Measurements from ENCODE around the gene DNAJC27. TPM values are rescaled to one million over a fixed set of nuclear protein-coding genes. Genes with fewer than 3 reads are reported as not detected.
A peak's percentile ranks its signal among the peaks of the same experiment; 100 is the strongest.
"Not testable (repeated sequence)": the region's sequence is repeated elsewhere in the genome, so short reads cannot be mapped to it uniquely, and the experiment has no call there.

DNAJC27 gene
- total RNA-seq, 1 experiment from 2014 or later: 2.0 TPM

DNA sequence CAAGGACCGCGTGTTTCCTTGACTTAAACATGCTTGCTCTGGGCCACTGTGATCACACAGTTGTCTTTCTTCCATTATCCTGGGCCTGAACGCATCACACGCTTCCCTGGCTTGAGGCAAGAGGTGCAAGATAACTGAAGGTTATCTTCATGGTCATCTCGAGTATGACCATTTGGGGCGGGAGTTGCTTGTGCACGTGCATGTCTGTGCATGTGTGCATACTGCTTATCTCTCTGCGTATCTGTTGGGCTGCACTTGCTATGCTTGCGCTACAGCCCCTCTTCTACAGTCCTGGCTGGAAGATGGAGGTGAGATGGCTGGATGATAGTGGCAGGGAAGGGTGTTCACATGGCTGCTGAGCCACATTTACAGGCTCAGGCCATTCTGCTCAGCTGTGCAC, 42.9 kb upstream of the DNAJC27 start:
- BruUV-seq (replicated peaks): no TSS peak
- H3K9me3 ChIP-seq (ENCODE audit: low read length): no peaks in the 10 kb centered on the region
- H3K4me3 ChIP-seq (ENCODE audit: low read length): no peak overlapping the region
- no peak overlapping the region for H3K9ac ChIP-seq (ENCODE audit: low read length)
- DNase-seq (no peak), ATAC-seq (no peak)
- H3K4me2 ChIP-seq (ENCODE audit: low read length): no peak overlapping the region
- H3K27ac ChIP-seq (ENCODE audit: low read length): no peak overlapping the region
- H3F3A ChIP-seq (ENCODE audit: low read length, unreplicated experiment): no peaks in the 10 kb centered on the region
- ChIA-PET CTCF (no interaction called here), POLR2A (ENCODE audit: unreplicated experiment) (no interaction called here)
- no peak overlapping the region for H2AFZ ChIP-seq (ENCODE audit: low read length)
- TF ChIP-seq CTCF (conservative IDR thresholded peaks at IDR 0.05; ENCODE audit: low read depth, low read length) (no peak), EZH2 (IDR thresholded peaks at IDR 0.05; ENCODE audit: low read length, unreplicated experiment) (no peak), EZH2phosphoT487 (IDR thresholded peaks at IDR 0.05; ENCODE audit: borderline replicate concordance, low read length) (no peak)
- H3K4me1 ChIP-seq (ENCODE audit: insufficient read depth, low read length): no peaks in the 10 kb centered on the region
- no peaks in the 10 kb centered on the region for H3K27me3 ChIP-seq (ENCODE audit: low read length)
- H3K9me2 ChIP-seq (replicated peaks; ENCODE audit: low read length): no peaks in the 10 kb centered on the region
- no peaks in the 10 kb centered on the region for H4K20me1 ChIP-seq (ENCODE audit: low read length)
- intact Hi-C loops (cut with micrococcal nuclease): no loop called here
- H3K36me3 ChIP-seq (ENCODE audit: low read depth, low read length): no peaks in the 10 kb centered on the region
- no peaks in the 10 kb centered on the region for H3K79me2 ChIP-seq (ENCODE audit: low read length)

DNA sequence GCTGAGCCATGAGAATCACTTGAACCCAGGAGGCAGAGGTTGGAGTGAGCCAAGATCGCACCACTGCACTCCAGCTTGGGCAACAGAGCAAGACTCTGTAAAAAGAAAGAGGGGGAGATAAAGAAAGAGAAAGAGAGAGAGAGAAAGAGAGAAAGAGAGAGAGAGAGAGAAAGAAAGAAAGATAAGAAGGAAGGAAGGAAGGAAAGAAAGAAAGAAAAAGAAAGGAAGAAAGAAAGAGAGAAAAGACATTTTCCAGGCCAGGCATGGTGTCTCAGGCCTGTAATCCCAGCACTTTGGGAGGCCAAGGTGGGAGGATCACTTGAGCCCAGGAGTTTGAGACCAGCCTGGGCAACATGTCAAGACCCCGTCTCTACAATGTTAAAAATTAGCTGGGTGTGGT, 39.6 kb upstream of the DNAJC27 start:
- H3K9me2 ChIP-seq (replicated peaks; ENCODE audit: low read length); H3F3A ChIP-seq (ENCODE audit: low read length, unreplicated experiment); H3K36me3 ChIP-seq (ENCODE audit: low read depth, low read length); DNase-seq; H3K27ac ChIP-seq (ENCODE audit: low read length); H3K4me3 ChIP-seq (ENCODE audit: low read length); BruUV-seq (replicated peaks); POLR2A ChIA-PET (ENCODE audit: unreplicated experiment); H4K20me1 ChIP-seq (ENCODE audit: low read length); intact Hi-C loops (cut with micrococcal nuclease); H3K27me3 ChIP-seq (ENCODE audit: low read length); ATAC-seq; H3K4me2 ChIP-seq (ENCODE audit: low read length); H3K79me2 ChIP-seq (ENCODE audit: low read length); H3K9ac ChIP-seq (ENCODE audit: low read length); CTCF ChIA-PET; H3K4me1 ChIP-seq (ENCODE audit: insufficient read depth, low read length); H2AFZ ChIP-seq (ENCODE audit: low read length); H3K9me3 ChIP-seq (ENCODE audit: low read length): not testable (repeated sequence)

DNA sequence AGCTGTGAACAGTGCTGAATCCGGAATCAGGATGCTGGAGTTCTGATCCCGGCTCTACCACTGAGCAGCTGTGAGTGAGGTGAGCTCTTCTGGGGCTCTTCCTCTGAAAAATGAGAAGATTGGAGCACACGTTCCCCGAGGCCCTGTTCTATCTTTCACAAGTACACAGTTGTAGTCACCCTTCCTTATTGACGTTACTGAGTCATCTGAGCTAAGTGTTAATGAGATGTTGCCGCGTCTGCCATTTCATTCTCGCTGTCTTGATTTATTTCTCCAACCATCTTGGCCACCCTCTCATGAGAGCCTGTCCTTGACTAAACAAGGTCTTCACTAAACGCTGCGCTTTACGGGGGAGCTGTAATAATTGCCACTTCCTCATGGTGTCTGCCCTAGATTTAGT, 38.2 kb upstream of the DNAJC27 start:
- Histone ChIP-seq H3K36me3 (ENCODE audit: low read depth, low read length) (no peaks in the 10 kb centered on the region), H3K9ac (ENCODE audit: low read length) (no peak overlapping the region), H3F3A (ENCODE audit: low read length, unreplicated experiment) (no peaks in the 10 kb centered on the region), H3K4me3 (ENCODE audit: low read length) (no peak overlapping the region), H3K9me2 (replicated peaks; ENCODE audit: low read length) (no peaks in the 10 kb centered on the region), H3K27me3 (ENCODE audit: low read length) (no peaks in the 10 kb centered on the region), H2AFZ (ENCODE audit: low read length) (no peak overlapping the region), H3K9me3 (ENCODE audit: low read length) (no peaks in the 10 kb centered on the region), H4K20me1 (ENCODE audit: low read length) (no peaks in the 10 kb centered on the region), H3K27ac (ENCODE audit: low read length) (no peak overlapping the region), H3K4me1 (ENCODE audit: insufficient read depth, low read length) (no peaks in the 10 kb centered on the region), H3K79me2 (ENCODE audit: low read length) (no peaks in the 10 kb centered on the region), H3K4me2 (ENCODE audit: low read length) (no peak overlapping the region)
- ChIA-PET POLR2A (ENCODE audit: unreplicated experiment) (no interaction called here), CTCF (no interaction called here)
- no peak for DNase-seq
- intact Hi-C loops (cut with micrococcal nuclease): no loop called here
- no TSS peak for BruUV-seq (replicated peaks)
- peak; percentile 48; the same call in 1 of the 2 replicates for ATAC-seq
- TF ChIP-seq EZH2 (IDR thresholded peaks at IDR 0.05; ENCODE audit: low read length, unreplicated experiment): no peak

- no peaks in the 10 kb centered on the region for H3K27me3 ChIP-seq (ENCODE audit: low read length)
- ATAC-seq (no peak), DNase-seq (no peak)
- H3K27ac ChIP-seq (ENCODE audit: low read length): no peak overlapping the region
- H3K9ac ChIP-seq (ENCODE audit: low read length): no peak overlapping the region
- no peaks in the 10 kb centered on the region for H3K79me2 ChIP-seq (ENCODE audit: low read length)
- intact Hi-C loops (cut with micrococcal nuclease): no loop called here
- ChIA-PET POLR2A (ENCODE audit: unreplicated experiment) (no interaction called here), CTCF (no interaction called here)
- H3K4me1 ChIP-seq (ENCODE audit: insufficient read depth, low read length): peaks cover 5% of the 10 kb centered on the region; the same call in 1 of the 2 replicates
- H2AFZ ChIP-seq (ENCODE audit: low read length): no peak overlapping the region
- no TSS peak for BruUV-seq (replicated peaks)
- no peaks in the 10 kb centered on the region for H4K20me1 ChIP-seq (ENCODE audit: low read length)
- H3K9me2 ChIP-seq (replicated peaks; ENCODE audit: low read length): no peaks in the 10 kb centered on the region
- no peak overlapping the region for H3K4me2 ChIP-seq (ENCODE audit: low read length)
- H3K4me3 ChIP-seq (ENCODE audit: low read length): no peak overlapping the region
- no peaks in the 10 kb centered on the region for H3K36me3 ChIP-seq (ENCODE audit: low read depth, low read length)
- no peaks in the 10 kb centered on the region for H3F3A ChIP-seq (ENCODE audit: low read length, unreplicated experiment)
- H3K9me3 ChIP-seq (ENCODE audit: low read length): no peaks in the 10 kb centered on the region
- no peak for TF ChIP-seq CTCF (conservative IDR thresholded peaks at IDR 0.05; ENCODE audit: low read depth, low read length)
- TF ChIP-seq EZH2 (IDR thresholded peaks at IDR 0.05; ENCODE audit: low read length, unreplicated experiment): no peak
- no peak for TF ChIP-seq EZH2phosphoT487 (IDR thresholded peaks at IDR 0.05; ENCODE audit: borderline replicate concordance, low read length)
These were observed 30.3 kb upstream of the DNAJC27 start for GRCh38 chr2:25002066-25002465.

Measured in PC-3 (cell line).